Cardiac muscle cell (in vitro differentiated cells and primary cell): ENCODE data around the gene NDUFA11. TPM values are rescaled to one million over a fixed set of nuclear protein-coding genes. Genes with fewer than 3 reads are reported as not detected.

Experiments
- DNase-seq, 2 donors: peaks; one replicate each; pipeline versions ENCODE4 v3.0.0 to v3.0.0-alpha.2; 2010 to 2017; ENCODE audit warnings: low read depth in 1 of 2, low spot score in 1 of 2
- H3K27ac ChIP-seq: fragments of 200-600 bp; sonication (generic); 2 replicates; pipeline ENCODE4 v1.5.1; 2016
- H3K27me3 ChIP-seq: fragments of 200-600 bp; sonication (generic); 2 replicates; pipeline ENCODE4 v1.6.0; 2016; ENCODE audit warnings: control low read depth
- H3K36me3 ChIP-seq: fragments of 200-600 bp; sonication (generic); 2 replicates; pipeline ENCODE4 v1.5.1; 2016; ENCODE audit warnings: control low read depth
- H3K4me1 ChIP-seq: fragments of 200-600 bp; sonication (generic); 2 replicates; pipeline ENCODE4 v1.8.1; 2017; ENCODE audit warnings: low read depth, mild to moderate bottlenecking, mixed run types
- H3K4me3 ChIP-seq: fragments of 200-600 bp; sonication (generic); 2 replicates; pipeline ENCODE4 v1.5.1; 2016; ENCODE audit warnings: mild to moderate bottlenecking
- H3K9me3 ChIP-seq: fragments of 200-600 bp; sonication (generic); 2 replicates; pipeline ENCODE4 v1.5.1; 2017; ENCODE audit warnings: low read depth, mild to moderate bottlenecking, control low read depth
- polyA plus RNA-seq: library from polyadenylated mRNA; unstranded; fragments of >200 nt; fragmentation: Nextera tagmentation; extraction: Ambion mirVana; gene quantifications from 2 replicates; pipeline ENCODE4 v1.2.1, GENCODE V29; 2016
- total RNA-seq: library from RNA; depleted of rRNA; stranded (reverse); fragments of >200 nt; gene quantifications from 2 replicates; pipeline ENCODE4 v1.2.3, GENCODE V29; 2016
- TF ChIP-seq, protein P1 (sequence below): IDR thresholded peaks from 2 replicates; pipeline ENCODE4 v1.5.1; 2012; ENCODE audit warnings: low read depth, mild to moderate bottlenecking, low read length

Gene NDUFA11
- total and polyA plus RNA-seq, 2 experiments from 2014 or later: 295 to 760 TPM

DNA sequence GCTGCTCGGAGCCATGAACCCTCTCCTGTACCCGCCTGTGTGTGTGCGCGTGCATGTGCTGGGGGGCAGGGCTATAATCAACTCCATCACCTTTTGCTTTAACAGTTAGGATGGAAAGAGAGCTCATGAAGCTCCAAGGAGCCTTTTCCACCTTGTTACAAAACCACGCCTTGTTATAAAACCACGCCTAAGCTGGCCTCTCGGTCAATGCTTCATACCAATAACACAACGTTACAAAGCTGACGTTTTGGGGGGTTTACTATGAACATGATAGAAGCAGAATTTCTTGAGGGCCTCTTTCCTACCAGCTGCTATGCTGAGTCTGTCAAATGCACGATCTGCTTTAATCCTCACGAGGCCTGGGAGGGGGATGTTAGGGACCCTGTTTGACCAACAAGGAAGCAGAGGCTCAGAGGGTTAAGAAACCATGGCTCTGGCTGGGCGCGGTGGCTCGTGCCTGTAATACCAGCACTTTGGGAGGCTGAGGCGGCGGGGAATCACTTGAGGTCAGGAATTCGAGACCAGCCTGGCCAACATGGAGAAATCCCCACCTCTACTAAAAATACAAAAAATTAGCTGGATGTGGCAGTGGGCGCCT lies 22.3 kb upstream of the NDUFA11 start:
- DNase-seq: no peak
- Histone ChIP-seq H3K4me1 (no peaks in the 10 kb centered on the region), H3K27ac (no peak overlapping the region), H3K9me3 (no peaks in the 10 kb centered on the region), H3K36me3 (peaks cover 82% of the 10 kb centered on the region), H3K4me3 (no peak overlapping the region), H3K27me3 (no peaks in the 10 kb centered on the region)
- TF ChIP-seq, protein P1, sequence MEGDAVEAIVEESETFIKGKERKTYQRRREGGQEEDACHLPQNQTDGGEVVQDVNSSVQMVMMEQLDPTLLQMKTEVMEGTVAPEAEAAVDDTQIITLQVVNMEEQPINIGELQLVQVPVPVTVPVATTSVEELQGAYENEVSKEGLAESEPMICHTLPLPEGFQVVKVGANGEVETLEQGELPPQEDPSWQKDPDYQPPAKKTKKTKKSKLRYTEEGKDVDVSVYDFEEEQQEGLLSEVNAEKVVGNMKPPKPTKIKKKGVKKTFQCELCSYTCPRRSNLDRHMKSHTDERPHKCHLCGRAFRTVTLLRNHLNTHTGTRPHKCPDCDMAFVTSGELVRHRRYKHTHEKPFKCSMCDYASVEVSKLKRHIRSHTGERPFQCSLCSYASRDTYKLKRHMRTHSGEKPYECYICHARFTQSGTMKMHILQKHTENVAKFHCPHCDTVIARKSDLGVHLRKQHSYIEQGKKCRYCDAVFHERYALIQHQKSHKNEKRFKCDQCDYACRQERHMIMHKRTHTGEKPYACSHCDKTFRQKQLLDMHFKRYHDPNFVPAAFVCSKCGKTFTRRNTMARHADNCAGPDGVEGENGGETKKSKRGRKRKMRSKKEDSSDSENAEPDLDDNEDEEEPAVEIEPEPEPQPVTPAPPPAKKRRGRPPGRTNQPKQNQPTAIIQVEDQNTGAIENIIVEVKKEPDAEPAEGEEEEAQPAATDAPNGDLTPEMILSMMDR: no peak

DNA sequence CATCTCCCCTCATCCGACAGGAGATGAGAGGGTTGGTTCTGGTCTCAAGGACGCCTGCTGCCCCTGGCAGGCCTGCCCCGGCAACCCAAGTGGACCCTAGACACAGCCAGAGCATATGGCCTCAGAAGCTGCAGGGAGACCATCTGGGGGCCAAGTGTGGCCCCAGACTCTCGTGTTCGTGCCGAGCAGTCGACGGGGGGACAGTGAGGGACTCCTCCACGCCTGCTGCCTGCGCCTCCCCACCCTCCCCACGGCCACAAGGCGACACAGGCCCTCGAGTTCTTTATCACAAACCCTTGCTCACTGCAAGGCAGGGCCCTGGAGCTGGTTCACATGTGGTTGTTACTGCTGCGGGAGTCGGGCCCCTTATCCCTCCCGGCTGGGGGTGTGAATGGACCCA lies 19.8 kb upstream of the NDUFA11 start:
- Histone ChIP-seq H3K27me3 (no peaks in the 10 kb centered on the region), H3K4me1 (no peaks in the 10 kb centered on the region), H3K36me3 (peaks cover 76% of the 10 kb centered on the region), H3K4me3 (no peak overlapping the region), H3K27ac (no peak overlapping the region), H3K9me3 (no peaks in the 10 kb centered on the region)
- TF ChIP-seq, protein P1: no peak
- DNase-seq: no peak

DNA sequence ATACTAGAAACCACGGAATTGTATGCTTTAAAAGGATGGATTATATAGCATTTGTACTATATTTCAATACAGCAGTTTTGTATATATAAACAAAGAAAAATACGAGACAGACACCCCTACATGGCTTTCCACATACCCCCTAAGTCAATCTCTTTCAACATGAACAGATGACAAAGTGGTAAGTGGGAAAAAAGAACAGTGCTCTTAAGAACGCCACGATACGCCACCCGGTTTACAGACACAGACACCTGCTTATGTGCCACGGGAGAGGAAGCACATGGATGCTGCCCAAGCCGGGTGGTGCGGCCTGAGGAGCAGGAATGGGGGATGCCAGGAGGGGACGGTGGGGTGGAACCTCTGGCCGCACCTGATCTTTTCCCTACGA lies 18.6 kb upstream of the NDUFA11 start:
- no peak overlapping the region for H3K4me3 ChIP-seq
- no peaks in the 10 kb centered on the region for H3K27me3 ChIP-seq
- no peaks in the 10 kb centered on the region for H3K4me1 ChIP-seq
- H3K9me3 ChIP-seq: no peaks in the 10 kb centered on the region
- peaks cover 74% of the 10 kb centered on the region for H3K36me3 ChIP-seq
- TF ChIP-seq, protein P1: no peak
- DNase-seq: no peak
- H3K27ac ChIP-seq: no peak overlapping the region

DNA sequence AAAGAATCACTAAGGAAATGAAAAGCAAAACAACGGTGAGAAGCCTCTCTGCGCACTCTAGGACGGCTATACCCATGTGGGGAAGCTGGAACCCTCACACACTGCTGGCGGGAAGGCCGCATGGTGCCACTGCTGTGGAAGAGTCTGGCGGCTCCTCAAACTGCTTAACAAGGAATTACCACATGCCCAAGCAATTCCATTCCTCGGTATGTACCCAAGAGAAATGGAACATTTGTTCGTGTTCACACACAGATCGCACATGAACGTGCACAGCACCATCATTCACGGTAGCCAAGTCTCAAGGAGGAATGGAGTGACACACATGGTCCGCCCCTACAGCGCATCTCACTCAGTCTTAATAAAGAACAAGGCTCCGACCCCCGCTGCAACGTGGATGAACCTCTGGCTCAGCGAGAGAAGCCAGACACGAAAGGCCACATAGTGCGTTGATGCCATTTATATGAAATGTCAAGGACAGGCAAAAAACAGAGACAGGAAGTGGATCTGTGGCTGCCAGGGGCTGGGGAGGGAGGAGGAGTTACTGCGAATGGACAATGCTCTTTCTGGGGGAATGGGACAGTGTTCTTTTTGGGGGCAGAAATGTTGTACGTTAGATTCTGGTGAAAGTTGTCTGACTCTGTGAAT lies 18.0 kb upstream of the NDUFA11 start:
- TF ChIP-seq, protein P1: no peak
- no peaks in the 10 kb centered on the region for H3K4me1 ChIP-seq
- no peaks in the 10 kb centered on the region for H3K27me3 ChIP-seq
- H3K4me3 ChIP-seq: no peak overlapping the region
- no peaks in the 10 kb centered on the region for H3K9me3 ChIP-seq
- H3K36me3 ChIP-seq: peaks cover 72% of the 10 kb centered on the region
- DNase-seq: no peak
- H3K27ac ChIP-seq: no peak overlapping the region

DNA sequence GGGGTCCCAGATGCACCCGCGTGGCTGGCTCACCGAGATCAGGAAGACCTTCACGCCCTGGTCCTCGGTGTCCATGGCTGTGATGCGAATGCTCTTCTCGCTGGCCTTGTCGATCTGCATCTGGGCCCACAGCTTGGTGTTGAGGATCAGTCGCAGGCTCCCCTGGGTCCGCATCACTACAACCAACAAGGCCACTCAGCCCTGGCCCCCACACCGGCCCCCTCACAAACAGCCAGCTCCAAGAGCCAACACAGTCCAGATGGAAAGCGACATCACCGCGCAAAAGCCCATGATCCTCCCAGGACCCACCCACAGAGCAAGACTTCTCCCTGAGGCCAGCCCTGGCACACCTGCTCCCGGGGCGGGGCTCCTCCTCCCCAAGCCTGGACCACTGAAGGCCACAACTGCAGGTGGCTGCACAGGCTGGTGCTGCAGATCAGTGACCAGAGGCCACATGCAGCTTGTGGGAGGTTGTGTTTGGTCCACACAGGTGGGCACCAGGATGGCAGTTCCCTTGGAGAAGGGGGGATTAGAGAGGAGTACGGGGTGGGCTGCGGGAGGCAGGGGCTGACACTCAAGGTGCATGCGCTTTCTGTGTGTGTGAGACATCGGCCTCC lies 15.0 kb upstream of the NDUFA11 start:
- Histone ChIP-seq H3K9me3 (no peaks in the 10 kb centered on the region), H3K4me1 (peaks cover 15% of the 10 kb centered on the region), H3K4me3 (no peak overlapping the region), H3K27ac (no peak overlapping the region), H3K36me3 (peaks cover 53% of the 10 kb centered on the region), H3K27me3 (no peaks in the 10 kb centered on the region)
- TF ChIP-seq, protein P1: no peak
- no peak for DNase-seq
